Adrenal gland (tissue), 12 donors: Measurements from ENCODE around the gene DPH3. TPM values are rescaled to one million over a fixed set of nuclear protein-coding genes. Genes with fewer than 3 reads are reported as not detected.

Experiments
- DNase-seq, 7 donors: peaks; one replicate each; pipeline ENCODE4 v3.0.0-alpha.2; 2019 to 2020
- H3K27ac ChIP-seq, 5 donors: fragments of 200-600 bp; sonication (generic) in 4 of 5; 1 replicate in 3 of 5; 2 replicates in 2 of 5; pipeline versions ENCODE4 v1.5.1 to v1.8.0; 2016 to 2020; ENCODE audit warnings: mild to moderate bottlenecking in 1 of 5
- H3K27me3 ChIP-seq: fragments of 200-600 bp; 2 replicates; pipeline ENCODE4 v1.8.0; 2021
- H3K36me3 ChIP-seq, 2 donors: fragments of 200-600 bp; replicated peaks in 1 of 2; 1 replicate in 1 of 2; 2 replicates in 1 of 2; pipeline versions ENCODE4 v1.5.1 to v1.8.0; 2018 to 2022
- H3K4me1 ChIP-seq, 2 donors: fragments of 200-600 bp; replicated peaks in 1 of 2; 1 replicate in 1 of 2; 2 replicates in 1 of 2; pipeline versions ENCODE4 v1.5.1 to v1.8.0; 2018 to 2021
- H3K4me3 ChIP-seq, 4 donors: fragments of 200-600 bp; sonication (generic) in 3 of 4; one replicate each; pipeline ENCODE4 v1.5.1; 2016 to 2018
- H3K9me3 ChIP-seq, 3 donors: fragments of 200-600 bp; sonication (generic) in 1 of 3; replicated peaks in 1 of 3; 1 replicate in 2 of 3; 2 replicates in 1 of 3; pipeline versions ENCODE4 v1.5.1 to v1.8.0; 2016 to 2021
- POLR2A ChIP-seq, 2 donors: fragments of 450-650 bp; IDR thresholded peaks; one replicate each; pipeline ENCODE4 v1.6.1; 2017; ENCODE audit warnings: antibody characterized with exemption in 2 of 2, mild to moderate bottlenecking in 2 of 2, moderate library complexity in 1 of 2
- WGBS, 4 donors: extraction: QIAGEN DNeasy Blood & Tissue Kit in 2 of 4; methylation state at CpG; one replicate each; pipeline versions ENCODE4 v1.1.5 to v1.1.7; 2013 to 2017; 5-methylcytosine and 5-hydroxymethylcytosine counted together
- intact Hi-C, 2 donors: fragments of 100-400 bp; cut with DNase I; formaldehyde crosslinking; loops; one replicate each; pipeline versions ENCODE4 v1.14.1 to v1.15.0; 2022 to 2023
- polyA plus RNA-seq, 3 donors: library from polyadenylated mRNA; stranded (reverse); fragments of 200-250 nt in 2 of 3; fragments of 350-450 nt in 1 of 3; fragmentation: Illumina TruSeq in 1 of 3; extraction: RNeasy Lipid Tissue Mini Kit (QIAGEN cat#74804) in 1 of 3; gene quantifications; one replicate each; pipeline ENCODE4 v1.2.3, GENCODE V29; 2013 to 2014
- total RNA-seq, 9 donors: library from RNA; depleted of rRNA in 4 of 9; stranded (reverse); fragments of >200 nt in 4 of 9; fragments of 120-200 nt in 1 of 9; fragmentation: NEBNext Ultra II Directional in 1 of 9; extraction: Animal tissue kit (Norgen Biotek cat#: 25700) in 1 of 9; gene quantifications; one replicate each; pipeline versions ENCODE4 v1.1.0 to v1.2.4, GENCODE V29; 2013 to 2023
- TF ChIP-seq, protein P1 (sequence below), 6 experiments: fragments of 450-650 bp in 4 of 6; fragments of 200-600 bp in 2 of 6; sonication (generic) in 1 of 6; IDR thresholded peaks; 1 replicate in 5 of 6; 2 replicates in 1 of 6; pipeline versions ENCODE4 v1.5.1 to v1.8.0; 2016 to 2021; ENCODE audit warnings: antibody characterized with exemption in 6 of 6, mild to moderate bottlenecking in 2 of 6, moderate library complexity in 1 of 6
- donor health status: healthy with polysubstance abuse.
- donor health status: Bipolar disorder and iron deficiency.
- donor health status: DM: yes; HTN: yes; CAD: no.
- donor health status: DM: no; HTN: no; CAD: no.
- donor health status: DM: no; HTN: no; CAD: no.
- donor health status: DM: yes; HTN: yes; CAD: no.

DPH3 gene
- total and polyA plus RNA-seq, 12 donors: 6.6 to 42.7 (median 19.1) TPM

DNA sequence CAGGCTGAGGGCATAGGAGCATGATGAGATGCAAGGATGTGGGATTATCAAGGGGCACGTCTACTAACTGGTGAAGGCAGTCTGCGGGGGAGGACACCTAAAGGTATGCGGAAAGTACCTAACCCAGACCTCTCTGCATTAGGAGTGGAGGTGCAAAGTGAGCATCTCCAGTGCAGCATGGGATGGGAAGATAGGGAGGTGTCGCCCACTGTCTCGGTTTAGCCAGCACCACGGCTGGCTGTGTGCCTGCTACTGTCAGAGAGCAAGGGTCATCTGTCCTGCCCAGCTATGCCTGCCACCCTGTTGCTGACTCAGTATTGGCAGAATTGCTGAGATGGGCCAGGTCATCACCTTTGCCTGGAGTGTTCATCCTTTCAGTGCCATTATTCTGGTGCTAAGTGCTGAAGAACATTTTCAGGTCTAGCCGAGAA lies 40.4 kb upstream of the DPH3 start:
- Histone ChIP-seq H3K27me3 (no peaks in the 10 kb centered on the region), H3K27ac (no peak overlapping the region), H3K36me3 (no peaks in the 10 kb centered on the region), H3K4me1 (no peaks in the 10 kb centered on the region), H3K9me3 (no peaks in the 10 kb centered on the region), H3K4me3 (no peak overlapping the region)
- no peak for TF ChIP-seq POLR2A (IDR thresholded peaks at IDR 0.05)
- TF ChIP-seq, protein P1, sequence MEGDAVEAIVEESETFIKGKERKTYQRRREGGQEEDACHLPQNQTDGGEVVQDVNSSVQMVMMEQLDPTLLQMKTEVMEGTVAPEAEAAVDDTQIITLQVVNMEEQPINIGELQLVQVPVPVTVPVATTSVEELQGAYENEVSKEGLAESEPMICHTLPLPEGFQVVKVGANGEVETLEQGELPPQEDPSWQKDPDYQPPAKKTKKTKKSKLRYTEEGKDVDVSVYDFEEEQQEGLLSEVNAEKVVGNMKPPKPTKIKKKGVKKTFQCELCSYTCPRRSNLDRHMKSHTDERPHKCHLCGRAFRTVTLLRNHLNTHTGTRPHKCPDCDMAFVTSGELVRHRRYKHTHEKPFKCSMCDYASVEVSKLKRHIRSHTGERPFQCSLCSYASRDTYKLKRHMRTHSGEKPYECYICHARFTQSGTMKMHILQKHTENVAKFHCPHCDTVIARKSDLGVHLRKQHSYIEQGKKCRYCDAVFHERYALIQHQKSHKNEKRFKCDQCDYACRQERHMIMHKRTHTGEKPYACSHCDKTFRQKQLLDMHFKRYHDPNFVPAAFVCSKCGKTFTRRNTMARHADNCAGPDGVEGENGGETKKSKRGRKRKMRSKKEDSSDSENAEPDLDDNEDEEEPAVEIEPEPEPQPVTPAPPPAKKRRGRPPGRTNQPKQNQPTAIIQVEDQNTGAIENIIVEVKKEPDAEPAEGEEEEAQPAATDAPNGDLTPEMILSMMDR (IDR thresholded peaks at IDR 0.05): no peak
- intact Hi-C loops: no loop called here
- DNase-seq: no peak
- 89 to 95% (median 92%) methylated on average over 6 to 7 of the region's 7 CpGs for WGBS, 4 donors

DNA sequence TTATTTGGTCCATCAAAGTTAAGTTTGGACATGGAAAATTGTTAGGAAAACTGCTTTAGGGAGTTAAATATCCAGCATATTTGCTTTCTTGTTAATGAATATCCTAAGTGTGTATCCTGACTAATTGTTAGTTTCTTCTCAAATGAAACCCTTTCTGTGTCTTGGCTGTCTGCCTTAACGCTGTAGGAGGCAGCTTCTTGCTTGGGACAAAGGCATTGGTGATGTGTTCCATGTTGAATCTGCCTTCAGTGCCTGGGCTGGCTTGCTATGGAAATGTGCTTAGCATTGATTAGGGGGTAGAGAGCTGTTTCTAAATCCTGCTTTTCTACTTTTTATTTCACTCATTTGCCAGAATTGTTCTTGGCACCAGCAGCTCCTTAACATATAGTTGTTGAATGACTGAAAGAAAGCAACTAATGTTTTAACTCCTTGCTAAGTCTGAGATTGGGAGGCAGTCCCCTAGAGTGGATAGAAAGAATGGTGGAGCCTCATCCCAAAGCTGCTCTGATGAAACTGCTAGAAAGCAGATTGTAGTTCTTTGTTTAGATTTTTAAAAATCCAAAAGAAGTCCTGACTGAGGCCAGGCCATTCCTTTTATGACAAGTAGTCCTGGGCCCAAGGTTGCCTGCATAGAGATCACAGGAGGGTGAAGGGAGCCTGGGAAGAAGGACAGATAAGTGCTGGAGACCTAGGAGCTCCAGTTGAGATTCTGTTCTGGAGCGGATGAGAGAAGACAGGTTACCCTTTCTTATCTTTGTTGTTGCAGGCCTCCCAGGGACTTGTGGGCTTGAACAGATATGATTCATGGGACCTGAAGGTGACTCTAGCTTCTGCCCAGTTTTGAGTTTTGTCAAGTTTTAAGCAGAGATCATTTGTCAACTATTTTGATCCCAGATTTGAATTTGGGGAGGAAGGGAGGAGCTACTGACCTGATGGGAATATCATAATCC lies 39.6 kb upstream of the DPH3 start:
- H3K4me1 ChIP-seq: no peaks in the 10 kb centered on the region
- WGBS, 4 donors: 82 to 95% (median 84%) methylated on average over 2 of the region's 2 CpGs
- H3K27me3 ChIP-seq: no peaks in the 10 kb centered on the region

DNA sequence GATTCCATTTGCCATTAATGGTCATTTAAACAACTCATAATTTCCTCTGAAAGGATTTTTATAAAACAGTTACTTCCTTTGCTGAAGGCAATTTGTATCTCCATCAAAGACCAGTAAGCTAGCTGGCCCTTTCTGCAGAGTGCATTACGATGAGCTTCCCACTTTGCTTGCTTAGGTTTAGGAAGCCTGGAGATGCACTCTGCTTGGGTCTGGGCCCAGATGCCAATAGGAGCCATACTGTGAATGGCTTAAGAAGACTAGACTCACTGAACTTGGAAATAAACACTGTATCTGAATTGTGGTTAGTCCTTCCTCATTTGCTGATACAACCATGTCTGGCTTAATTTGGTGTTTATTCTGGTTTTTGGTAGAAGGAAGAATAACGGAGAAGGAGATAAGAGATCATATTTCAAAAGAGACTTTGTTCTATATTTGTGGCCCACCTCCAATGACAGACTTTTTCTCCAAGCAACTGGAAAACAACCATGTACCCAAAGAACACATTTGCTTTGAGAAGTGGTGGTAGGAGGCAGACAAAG lies 38.4 kb upstream of the DPH3 start:
- Histone ChIP-seq H3K36me3 (no peaks in the 10 kb centered on the region), H3K9me3 (no peaks in the 10 kb centered on the region), H3K27me3 (no peaks in the 10 kb centered on the region), H3K4me1 (no peaks in the 10 kb centered on the region), H3K4me3 (no peak overlapping the region), H3K27ac (no peak overlapping the region)
- no peak for TF ChIP-seq POLR2A (IDR thresholded peaks at IDR 0.05)
- TF ChIP-seq, protein P1 (IDR thresholded peaks at IDR 0.05): no peak
- DNase-seq: no peak
- intact Hi-C loops: no loop called here
- 69 to 87% (median 75%) methylated on average over 2 of the region's 2 CpGs for WGBS, 4 donors

More for the DNA sequence above, 39.6 kb upstream of the DPH3 start:
- H3K27ac ChIP-seq: no peak overlapping the region
- H3K4me3 ChIP-seq: no peak overlapping the region
- intact Hi-C loops: no loop called here
- no peaks in the 10 kb centered on the region for H3K9me3 ChIP-seq
- no peak for TF ChIP-seq POLR2A (IDR thresholded peaks at IDR 0.05)
- TF ChIP-seq, protein P1 (IDR thresholded peaks at IDR 0.05): no peak
- no peak for DNase-seq
- no peaks in the 10 kb centered on the region for H3K36me3 ChIP-seq

DNA sequence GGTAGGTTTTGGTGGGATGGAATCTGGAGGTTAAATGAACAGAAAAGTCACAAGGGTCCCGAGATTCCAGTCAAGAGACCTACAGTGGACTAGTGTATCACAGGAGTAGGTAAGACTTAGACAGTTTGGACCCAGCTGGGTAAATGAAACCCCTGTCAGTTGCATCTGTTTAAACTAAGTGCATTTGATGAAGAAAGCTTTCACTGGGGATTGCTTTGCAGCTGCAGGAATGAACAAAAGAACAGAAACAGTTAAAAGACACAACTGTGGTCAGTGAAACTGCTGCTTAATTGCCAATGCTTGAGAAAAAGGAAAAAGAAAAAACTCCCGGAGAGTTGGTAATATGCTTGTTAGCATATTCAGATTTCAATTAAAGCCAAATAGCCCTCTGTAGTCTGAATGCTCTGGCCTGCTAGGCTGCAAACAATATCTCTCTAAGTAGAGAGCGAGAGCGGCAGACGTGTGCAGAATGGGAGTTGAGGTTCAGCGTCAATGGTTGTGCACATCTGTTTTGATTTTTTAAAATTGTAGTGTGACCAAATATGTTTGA lies 37.4 kb upstream of the DPH3 start:
- H3K36me3 ChIP-seq: no peaks in the 10 kb centered on the region
- no peaks in the 10 kb centered on the region for H3K4me1 ChIP-seq
- no peak for DNase-seq
- H3K27me3 ChIP-seq: no peaks in the 10 kb centered on the region
- no peak overlapping the region for H3K4me3 ChIP-seq
- whole genome bisulfite sequencing, 4 donors: 78 to 87% (median 83%) methylated on average over 6 of the region's 6 CpGs
- no peaks in the 10 kb centered on the region for H3K9me3 ChIP-seq
- no peak overlapping the region for H3K27ac ChIP-seq
- TF ChIP-seq POLR2A (IDR thresholded peaks at IDR 0.05): no peak
- TF ChIP-seq, protein P1 (IDR thresholded peaks at IDR 0.05): no peak
- intact Hi-C loops: no loop called here
